Fibroblast of lung (primary cell): ENCODE measurements around the gene APBB1. TPM values are rescaled to one million over a fixed set of nuclear protein-coding genes. Genes with fewer than 3 reads are reported as not detected.

Experiments
- DNase-seq, 2 donors: peaks; one replicate each; pipeline versions ENCODE4 v3.0.0 to v3.0.0-alpha.2; 2010; ENCODE audit warnings: low read depth in 2 of 2
- H2AFZ ChIP-seq: 2 replicates; pipeline ENCODE4 v1.5.1; 2012; ENCODE audit warnings: low read length, control low read depth, inconsistent platforms
- H3K27ac ChIP-seq: 2 replicates; pipeline ENCODE4 v1.5.1; 2011; ENCODE audit warnings: low read length, control low read depth; ENCODE audit not compliant: insufficient read depth
- H3K27me3 ChIP-seq: 2 replicates; pipeline ENCODE4 v1.5.1; 2011; ENCODE audit warnings: mild to moderate bottlenecking, low read length; ENCODE audit not compliant: control insufficient read depth, insufficient read depth
- H3K36me3 ChIP-seq: 2 replicates; pipeline ENCODE4 v1.5.1; 2011; ENCODE audit warnings: low read length; ENCODE audit not compliant: control insufficient read depth, insufficient read depth
- H3K4me1 ChIP-seq: 2 replicates; pipeline ENCODE4 v1.5.1; 2011; ENCODE audit warnings: low read length; ENCODE audit not compliant: control insufficient read depth, insufficient read depth; ENCODE audit errors: extremely low read depth
- H3K4me2 ChIP-seq: 2 replicates; pipeline ENCODE4 v1.5.1; 2011; ENCODE audit warnings: low read length, control low read depth; ENCODE audit not compliant: insufficient read depth; ENCODE audit errors: extremely low read depth
- H3K4me3 ChIP-seq, 4 experiments: fragments of 200-600 bp in 1 of 4; sonication (generic) in 1 of 4; replicated peaks in 1 of 4; 2 replicates each; pipeline ENCODE4 v1.5.1; 2011 to 2016; ENCODE audit warnings: low read length in 4 of 4, low read depth in 3 of 4, mild to moderate bottlenecking in 3 of 4, control low read depth in 2 of 4, inconsistent platforms in 1 of 4, mixed read lengths in 1 of 4; ENCODE audit not compliant: insufficient read depth in 1 of 4; ENCODE audit errors: control extremely low read depth in 1 of 4
- H3K79me2 ChIP-seq: 2 replicates; pipeline ENCODE4 v1.5.1; 2012; ENCODE audit warnings: mild to moderate bottlenecking, low read length, inconsistent platforms; ENCODE audit not compliant: control insufficient read depth, insufficient read depth
- H3K9ac ChIP-seq: 2 replicates; pipeline ENCODE4 v1.5.1; 2011; ENCODE audit warnings: mild to moderate bottlenecking, low read length, control low read depth; ENCODE audit not compliant: insufficient read depth
- H3K9me3 ChIP-seq: 2 replicates; pipeline ENCODE4 v1.5.1; 2012; ENCODE audit warnings: low read depth, low read length; ENCODE audit not compliant: control insufficient read depth, insufficient read depth
- H4K20me1 ChIP-seq: 2 replicates; pipeline ENCODE4 v1.5.1; 2011; ENCODE audit warnings: low read length; ENCODE audit not compliant: control insufficient read depth, insufficient read depth; ENCODE audit errors: extremely low read depth
- CTCF ChIP-seq, 2 donors: IDR thresholded peaks in 1 of 2; conservative IDR thresholded peaks in 1 of 2; 1 replicate in 1 of 2; 2 replicates in 1 of 2; pipeline ENCODE4 v1.5.1; 2011 to 2012; ENCODE audit warnings: low read length in 2 of 2, control low read depth in 1 of 2, inconsistent platforms in 1 of 2, low read depth in 1 of 2, mild to moderate bottlenecking in 1 of 2
- EZH2 ChIP-seq: IDR thresholded peaks from 2 replicates; pipeline ENCODE4 v1.5.1; 2012; ENCODE audit warnings: low read length, control low read depth, mild to moderate bottlenecking; ENCODE audit errors: missing control alignments
- polyA plus RNA-seq, 2 donors: library from polyadenylated mRNA; depleted of rRNA in 1 of 2; stranded (reverse) in 1 of 2; unstranded in 1 of 2; fragments of >200 nt; gene quantifications; 2 replicates each; pipeline ENCODE4 v1.2.1, GENCODE V29; 2011 to 2012; ENCODE audit warnings: missing spikeins in 1 of 2
- total RNA-seq: library from RNA; depleted of rRNA; stranded (reverse); fragments of >200 nt; gene quantifications from 2 replicates; pipeline ENCODE4 v1.2.1, GENCODE V29; 2014

Gene APBB1
- total and polyA plus RNA-seq, 2 donors (not counting 1 experiment from before 2014, with no cell fraction given): 33.5 to 73.7 TPM

- Histone ChIP-seq H3K9ac (no peak overlapping the region), H3K9me3 (no peaks in the 10 kb centered on the region), H3K27me3 (no peaks in the 10 kb centered on the region), H4K20me1 (no peaks in the 10 kb centered on the region), H2AFZ (no peak overlapping the region), H3K27ac (no peak overlapping the region), H3K79me2 (peaks cover 8% of the 10 kb centered on the region), H3K4me1 (peaks cover 15% of the 10 kb centered on the region), H3K36me3 (peaks cover 5% of the 10 kb centered on the region), H3K4me3 (peak overlapping the region in 2 of 4 experiments; percentile 84 to 91), H3K4me2 (peak overlapping the region; percentile 99)
- no peak for DNase-seq
- no peak for TF ChIP-seq CTCF (conservative IDR thresholded peaks at IDR 0.05 in 1 of 2, IDR thresholded peaks at IDR 0.05 in 1 of 2; ENCODE audit: low read depth in 1 of 2, low read length in 2 of 2)
- no peak for TF ChIP-seq EZH2
Measured at GRCh38 chr11:6391537-6392134, 27.3 kb downstream of the APBB1 start.

GRCh38 chr11:6390718-6391469 lies 28.0 kb downstream of the APBB1 start:
- DNase-seq: no peak
- Histone ChIP-seq H3K27me3 (no peaks in the 10 kb centered on the region), H3K79me2 (peaks cover 8% of the 10 kb centered on the region), H3K27ac (peak overlapping the region; percentile 76), H3K9me3 (no peaks in the 10 kb centered on the region), H3K36me3 (peaks cover 5% of the 10 kb centered on the region), H4K20me1 (no peaks in the 10 kb centered on the region), H3K4me1 (peaks cover 15% of the 10 kb centered on the region), H3K4me3 (peak overlapping the region; percentile 84 to 92 (median 89)), H2AFZ (peak overlapping the region; percentile 69), H3K9ac (peak overlapping the region; percentile 85), H3K4me2 (peak overlapping the region; percentile 99)
- TF ChIP-seq CTCF (conservative IDR thresholded peaks at IDR 0.05 in 1 of 2, IDR thresholded peaks at IDR 0.05 in 1 of 2; ENCODE audit: low read depth in 1 of 2, low read length in 2 of 2): no peak
- TF ChIP-seq EZH2: no peak

- Histone ChIP-seq H3K9me3 (no peaks in the 10 kb centered on the region), H3K27me3 (no peaks in the 10 kb centered on the region), H3K79me2 (peaks cover 8% of the 10 kb centered on the region), H3K4me2 (peak within 1 kb of the TSS; percentile 99), H3K9ac (peak within 1 kb of the TSS; percentile 85), H3K36me3 (peaks cover 5% of the 10 kb centered on the region), H3K4me3 (peak within 1 kb of the TSS; percentile 84 to 92 (median 89)), H4K20me1 (no peaks in the 10 kb centered on the region), H3K27ac (peak within 1 kb of the TSS; percentile 76), H3K4me1 (peaks cover 15% of the 10 kb centered on the region), H2AFZ (peak within 1 kb of the TSS; percentile 96)
- peak; percentile 82 to 83 for DNase-seq
- TF ChIP-seq EZH2 (no peak), CTCF (conservative IDR thresholded peaks at IDR 0.05 in 1 of 2, IDR thresholded peaks at IDR 0.05 in 1 of 2; ENCODE audit: low read depth in 1 of 2, low read length in 2 of 2) (no peak)
Measured at GRCh38 chr11:6389905-6390717, 28.8 kb downstream of the APBB1 start, which contains the start of gene SMPD1. SMPD1 (plus strand) TSS chr11:6390474; CDS start chr11:6390599, 125 bp downstream.
